Mucosa of stomach (tissue), 1 donor: ENCODE results near the gene BICC1.

Experiments
- H3K27me3 ChIP-seq: one replicate; pipeline ENCODE4 v1.7.0; 2013; ENCODE audit warnings: mild to moderate bottlenecking, low read length; ENCODE audit not compliant: control insufficient read depth, insufficient read depth
- H3K36me3 ChIP-seq: one replicate; pipeline ENCODE4 v1.7.0; 2013; ENCODE audit warnings: low read length; ENCODE audit not compliant: control insufficient read depth, insufficient read depth
- H3K4me1 ChIP-seq: one replicate; pipeline ENCODE4 v1.7.0; 2013; ENCODE audit warnings: mild to moderate bottlenecking, low read length; ENCODE audit not compliant: control insufficient read depth, insufficient read depth
- H3K4me3 ChIP-seq: one replicate; pipeline ENCODE4 v1.7.0; 2013; ENCODE audit warnings: low read length
- H3K9ac ChIP-seq: one replicate; pipeline ENCODE4 v1.7.0; 2013; ENCODE audit warnings: mild to moderate bottlenecking, low read length, moderate library complexity
- H3K9me3 ChIP-seq: one replicate; pipeline ENCODE4 v1.7.0; 2013; ENCODE audit warnings: mild to moderate bottlenecking, low read length, moderate library complexity; ENCODE audit not compliant: control insufficient read depth
- donor health status: Pancreatic carcinoma.

Gene BICC1

GRCh38 chr10:58836991-58837575, 324.4 kb downstream of the BICC1 start:
- H3K36me3 ChIP-seq = no peaks in the 10 kb centered on the region
- no peaks in the 10 kb centered on the region for H3K9me3 ChIP-seq
- no peaks in the 10 kb centered on the region for H3K4me1 ChIP-seq
- H3K9ac ChIP-seq = no peak overlapping the region
- H3K27me3 ChIP-seq = no peaks in the 10 kb centered on the region
- H3K4me3 ChIP-seq = no peak overlapping the region

- no peak overlapping the region for H3K4me3 ChIP-seq
- no peak overlapping the region for H3K9ac ChIP-seq
- H3K36me3 ChIP-seq = no peaks in the 10 kb centered on the region
- H3K4me1 ChIP-seq = no peaks in the 10 kb centered on the region
- H3K27me3 ChIP-seq = no peaks in the 10 kb centered on the region
- no peaks in the 10 kb centered on the region for H3K9me3 ChIP-seq
Measured at GRCh38 chr10:58837826-58838225, 325.2 kb downstream of the BICC1 start.

- Histone ChIP-seq H3K4me1 (no peaks in the 10 kb centered on the region), H3K9me3 (no peaks in the 10 kb centered on the region), H3K9ac (no peak overlapping the region), H3K36me3 (no peaks in the 10 kb centered on the region), H3K27me3 (no peaks in the 10 kb centered on the region), H3K4me3 (no peak overlapping the region)
Measured at GRCh38 chr10:58838561-58839208, 326.0 kb downstream of the BICC1 start.

GRCh38 chr10:58839771-58840170, 327.1 kb downstream of the BICC1 start:
- H3K4me1 ChIP-seq = no peaks in the 10 kb centered on the region
- H3K9ac ChIP-seq = no peak overlapping the region
- H3K4me3 ChIP-seq = no peak overlapping the region
- H3K36me3 ChIP-seq = no peaks in the 10 kb centered on the region
- no peaks in the 10 kb centered on the region for H3K27me3 ChIP-seq
- H3K9me3 ChIP-seq = no peaks in the 10 kb centered on the region

- Histone ChIP-seq H3K4me1 (no peaks in the 10 kb centered on the region), H3K9ac (no peak overlapping the region), H3K36me3 (no peaks in the 10 kb centered on the region), H3K27me3 (no peaks in the 10 kb centered on the region), H3K4me3 (no peak overlapping the region), H3K9me3 (no peaks in the 10 kb centered on the region)
Measured at GRCh38 chr10:58840840-58841435, 328.3 kb downstream of the BICC1 start.

GRCh38 chr10:58842860-58843376, 330.2 kb downstream of the BICC1 start:
- Histone ChIP-seq H3K9ac (no peak overlapping the region), H3K4me1 (no peaks in the 10 kb centered on the region), H3K9me3 (no peaks in the 10 kb centered on the region), H3K27me3 (no peaks in the 10 kb centered on the region), H3K4me3 (no peak overlapping the region), H3K36me3 (no peaks in the 10 kb centered on the region)

GRCh38 chr10:58843760-58844159, 331.1 kb downstream of the BICC1 start:
- Histone ChIP-seq H3K9me3 (no peaks in the 10 kb centered on the region), H3K4me3 (no peak overlapping the region), H3K4me1 (no peaks in the 10 kb centered on the region), H3K27me3 (no peaks in the 10 kb centered on the region), H3K9ac (no peak overlapping the region), H3K36me3 (no peaks in the 10 kb centered on the region)

- no peaks in the 10 kb centered on the region for H3K9me3 ChIP-seq
- no peaks in the 10 kb centered on the region for H3K27me3 ChIP-seq
- H3K9ac ChIP-seq = no peak overlapping the region
- no peak overlapping the region for H3K4me3 ChIP-seq
- H3K4me1 ChIP-seq = no peaks in the 10 kb centered on the region
- no peaks in the 10 kb centered on the region for H3K36me3 ChIP-seq
Measured at GRCh38 chr10:58844680-58845079, 332.0 kb downstream of the BICC1 start.

- no peaks in the 10 kb centered on the region for H3K4me1 ChIP-seq
- H3K36me3 ChIP-seq = no peaks in the 10 kb centered on the region
- no peak overlapping the region for H3K9ac ChIP-seq
- no peak overlapping the region for H3K4me3 ChIP-seq
- H3K27me3 ChIP-seq = no peaks in the 10 kb centered on the region
- no peaks in the 10 kb centered on the region for H3K9me3 ChIP-seq
Measured at GRCh38 chr10:58846856-58847255, 334.2 kb downstream of the BICC1 start.

- no peaks in the 10 kb centered on the region for H3K36me3 ChIP-seq
- H3K9me3 ChIP-seq = no peaks in the 10 kb centered on the region
- no peaks in the 10 kb centered on the region for H3K4me1 ChIP-seq
- no peaks in the 10 kb centered on the region for H3K27me3 ChIP-seq
- no peak overlapping the region for H3K9ac ChIP-seq
- H3K4me3 ChIP-seq = no peak overlapping the region
Measured at GRCh38 chr10:58851606-58852005, 338.9 kb downstream of the BICC1 start.

GRCh38 chr10:58853668-58854067, 341.0 kb downstream of the BICC1 start:
- no peaks in the 10 kb centered on the region for H3K9me3 ChIP-seq
- no peaks in the 10 kb centered on the region for H3K27me3 ChIP-seq
- no peak overlapping the region for H3K4me3 ChIP-seq
- H3K36me3 ChIP-seq = no peaks in the 10 kb centered on the region
- H3K4me1 ChIP-seq = no peaks in the 10 kb centered on the region
- H3K9ac ChIP-seq = no peak overlapping the region

GRCh38 chr10:58854811-58855210, 342.1 kb downstream of the BICC1 start:
- Histone ChIP-seq H3K4me3 (no peak overlapping the region), H3K36me3 (no peaks in the 10 kb centered on the region), H3K4me1 (no peaks in the 10 kb centered on the region), H3K9ac (no peak overlapping the region), H3K27me3 (no peaks in the 10 kb centered on the region), H3K9me3 (no peaks in the 10 kb centered on the region)
